Liver (tissue), 9 donors: Measurements from ENCODE around the gene TBX1. TPM values are rescaled to one million over a fixed set of nuclear protein-coding genes. Genes with fewer than 3 reads are reported as not detected.

Experiments
- DNase-seq: peaks from one replicate; pipeline ENCODE4 v3.0.0-alpha.2; 2017; ENCODE audit warnings: low spot score
- H3K27ac ChIP-seq, 2 donors: one replicate each; pipeline ENCODE4 v1.7.0; 2013; ENCODE audit warnings: inconsistent platforms in 2 of 2, low read length in 2 of 2, control low read depth in 1 of 2, low read depth in 1 of 2, mild to moderate bottlenecking in 1 of 2
- H3K27me3 ChIP-seq, 4 donors: one replicate each; pipeline versions ENCODE4 v1.6.1 to v1.7.0; 2013; ENCODE audit warnings: low read length in 3 of 4, inconsistent platforms in 1 of 4, mild to moderate bottlenecking in 1 of 4, moderate library complexity in 1 of 4; ENCODE audit not compliant: control insufficient read depth in 4 of 4, insufficient read depth in 4 of 4
- H3K36me3 ChIP-seq, 4 donors: one replicate each; pipeline versions ENCODE4 v1.6.1 to v1.7.0; 2013; ENCODE audit warnings: low read length in 3 of 4, mild to moderate bottlenecking in 3 of 4, low read depth in 1 of 4, moderate library complexity in 1 of 4; ENCODE audit not compliant: control insufficient read depth in 4 of 4, insufficient read depth in 3 of 4
- H3K4me1 ChIP-seq, 4 donors: one replicate each; pipeline versions ENCODE4 v1.6.1 to v1.7.0; 2013; ENCODE audit warnings: low read length in 3 of 4, mild to moderate bottlenecking in 3 of 4, moderate library complexity in 1 of 4; ENCODE audit not compliant: control insufficient read depth in 4 of 4, insufficient read depth in 4 of 4
- H3K4me3 ChIP-seq, 3 donors: one replicate each; pipeline versions ENCODE4 v1.6.1 to v1.7.0; 2013; ENCODE audit warnings: low read length in 3 of 3, control low read depth in 1 of 3, low read depth in 1 of 3, mild to moderate bottlenecking in 1 of 3
- H3K9ac ChIP-seq, 2 donors: one replicate each; pipeline ENCODE4 v1.7.0; 2013; ENCODE audit warnings: low read length in 2 of 2, mild to moderate bottlenecking in 2 of 2, moderate library complexity in 2 of 2, control low read depth in 1 of 2, low read depth in 1 of 2
- H3K9me3 ChIP-seq, 4 donors: one replicate each; pipeline versions ENCODE4 v1.6.1 to v1.7.0; 2013; ENCODE audit warnings: low read length in 3 of 4; ENCODE audit not compliant: control insufficient read depth in 4 of 4
- EGR1 ChIP-seq, 2 donors: IDR thresholded peaks; 2 replicates each; pipeline ENCODE4 v1.6.1; 2016 to 2018; ENCODE audit warnings: antibody characterized with exemption in 2 of 2, low read depth in 2 of 2
- FOXA2 ChIP-seq: IDR thresholded peaks from 2 replicates; pipeline ENCODE4 v1.6.1; 2016; ENCODE audit warnings: antibody characterized with exemption
- GABPA ChIP-seq, 2 donors: IDR thresholded peaks in 1 of 2; conservative IDR thresholded peaks in 1 of 2; 2 replicates each; pipeline ENCODE4 v1.6.1; 2016; ENCODE audit warnings: antibody characterized with exemption in 2 of 2, mild to moderate bottlenecking in 1 of 2, moderate library complexity in 1 of 2
- HNF4A ChIP-seq, 2 donors: conservative IDR thresholded peaks; 2 replicates each; pipeline ENCODE4 v1.6.1; 2016; ENCODE audit warnings: antibody characterized with exemption in 2 of 2, mild to moderate bottlenecking in 2 of 2
- HNF4G ChIP-seq: IDR thresholded peaks from 2 replicates; pipeline ENCODE4 v1.6.1; 2016; ENCODE audit warnings: antibody characterized with exemption
- MAX ChIP-seq: IDR thresholded peaks from 2 replicates; pipeline ENCODE4 v1.6.1; 2016; ENCODE audit warnings: antibody characterized with exemption
- RAD21 ChIP-seq, 2 donors: IDR thresholded peaks; 2 replicates each; pipeline ENCODE4 v1.6.1; 2016; ENCODE audit warnings: antibody characterized with exemption in 2 of 2, mild to moderate bottlenecking in 2 of 2
- REST ChIP-seq: IDR thresholded peaks from 2 replicates; pipeline ENCODE4 v1.6.1; 2016; ENCODE audit warnings: antibody characterized with exemption, mild to moderate bottlenecking
- RXRA ChIP-seq, 2 donors: IDR thresholded peaks; 2 replicates each; pipeline ENCODE4 v1.6.1; 2017 to 2018; ENCODE audit warnings: antibody characterized with exemption in 2 of 2, mild to moderate bottlenecking in 1 of 2
- SP1 ChIP-seq: IDR thresholded peaks from 2 replicates; pipeline ENCODE4 v1.6.1; 2018; ENCODE audit warnings: antibody characterized with exemption, mild to moderate bottlenecking
- TAF1 ChIP-seq: conservative IDR thresholded peaks from 2 replicates; pipeline ENCODE4 v1.6.1; 2016; ENCODE audit warnings: antibody characterized with exemption, mild to moderate bottlenecking
- YY1 ChIP-seq: IDR thresholded peaks from 2 replicates; pipeline ENCODE4 v1.6.1; 2016; ENCODE audit warnings: antibody characterized with exemption, mild to moderate bottlenecking
- WGBS: extraction: QIAGEN DNeasy Blood & Tissue Kit; methylation state at CpG from one replicate; pipeline ENCODE4 v1.1.7; 2013; 5-methylcytosine and 5-hydroxymethylcytosine counted together
- polyA plus RNA-seq, 2 donors: library from polyadenylated mRNA; stranded (reverse) in 1 of 2; unstranded in 1 of 2; fragments of 200-250 nt in 1 of 2; fragments of >200 nt in 1 of 2; fragmentation: Nextera tagmentation in 1 of 2; extraction: Ambion mirVana in 1 of 2; gene quantifications; one replicate each; pipeline versions ENCODE4 v1.2.1 to v1.2.3, GENCODE V29; 2013 to 2015
- total RNA-seq, 2 donors: library from RNA; depleted of rRNA; stranded (reverse); fragments of >200 nt; gene quantifications; one replicate each; pipeline ENCODE4 v1.2.3, GENCODE V29; 2014
- donor health status: healthy.
- donor health status: healthy.
- donor health status: healthy.
- donor health status: healthy.
- donor health status: healthy.

The TBX1 gene
- total and polyA plus RNA-seq, 4 donors = 0.17 to 0.18 TPM; not detected in 2

GRCh38 chr22:19765477-19766239 lies 5.1 kb downstream of the TBX1 start (continued):
- TF ChIP-seq REST = no peak
- TF ChIP-seq GABPA (IDR thresholded peaks at IDR 0.05 in 1 of 2, conservative IDR thresholded peaks at IDR 0.05 in 1 of 2) = no peak
- TF ChIP-seq HNF4A (conservative IDR thresholded peaks at IDR 0.05) = no peak
- no peak for TF ChIP-seq HNF4G
- TF ChIP-seq MAX = no peak
- no peak for TF ChIP-seq RAD21 (IDR thresholded peaks at IDR 0.05)
- TF ChIP-seq TAF1 = no peak

GRCh38 chr22:19766240-19766510 lies 5.6 kb downstream of the TBX1 start:
- WGBS = 5% methylated on average over 36 of the region's 36 CpGs
- peak overlapping the region in 1 of 3 donors; percentile 44 for H3K4me3 ChIP-seq
- H3K27ac ChIP-seq = no peak overlapping the region
- H3K27me3 ChIP-seq = peaks cover 5 to 9% (median 8%) of the 10 kb centered on the region in 4 donors
- no peak overlapping the region for H3K9ac ChIP-seq
- peaks cover 1 to 31% (median 5%) of the 10 kb centered on the region in 4 donors for H3K4me1 ChIP-seq
- peaks cover 0 to 1% (median 0%) of the 10 kb centered on the region in 4 donors for H3K36me3 ChIP-seq
- no peaks in the 10 kb centered on the region for H3K9me3 ChIP-seq
- TF ChIP-seq YY1 (no peak), REST (no peak), RXRA (IDR thresholded peaks at IDR 0.05) (no peak), SP1 (no peak), RAD21 (IDR thresholded peaks at IDR 0.05) (no peak), FOXA2 (no peak), EGR1 (IDR thresholded peaks at IDR 0.05; ENCODE audit: low read depth in 2 of 2) (no peak)
- DNase-seq = no peak
